Memory B cell (primary cell): Measurements from ENCODE around the gene HAX1.
"Not testable (repeated sequence)": the region's sequence is repeated elsewhere in the genome, so short reads cannot be mapped to it uniquely, and the experiment has no call there.

Experiments used
- ATAC-seq: fragments of 150-1000 bp; cut with Tn5 transposase; 2 replicates; pipeline ENCODE4 v1.10.0; 2021; ENCODE audit warnings: low read depth, mild to moderate bottlenecking, moderate library complexity
- DNase-seq, 2 donors: peaks; one replicate each; pipeline ENCODE4 v3.0.0; 2022; ENCODE audit warnings: low spot score in 2 of 2
- H3K27ac Mint-ChIP-seq: one replicate; pipeline ENCODE4 v1.8.0; 2022; ENCODE audit warnings: mild to moderate bottlenecking, moderate library complexity, mixed read lengths
- H3K27me3 Mint-ChIP-seq: one replicate; pipeline ENCODE4 v1.8.0; 2022; ENCODE audit warnings: mixed read lengths
- H3K36me3 Mint-ChIP-seq: one replicate; pipeline ENCODE4 v1.8.0; 2022; ENCODE audit warnings: mild to moderate bottlenecking, mixed read lengths
- H3K4me1 Mint-ChIP-seq: one replicate; pipeline ENCODE4 v1.8.0; 2022; ENCODE audit warnings: mixed read lengths
- H3K4me3 Mint-ChIP-seq: one replicate; pipeline ENCODE4 v1.8.0; 2022; ENCODE audit warnings: mild to moderate bottlenecking, moderate library complexity, mixed read lengths
- H3K9me3 Mint-ChIP-seq: one replicate; pipeline ENCODE4 v1.8.0; 2022; ENCODE audit warnings: mixed read lengths

The HAX1 gene

GRCh38 chr1:154306151-154306550 is 33.7 kb downstream of the HAX1 start:
- no peaks in the 10 kb centered on the region for H3K9me3 Mint-ChIP-seq
- no peaks in the 10 kb centered on the region for H3K4me1 Mint-ChIP-seq
- DNase-seq, result no peak
- ATAC-seq, result no peak
- H3K36me3 Mint-ChIP-seq, result no peaks in the 10 kb centered on the region
- H3K27ac Mint-ChIP-seq, result no peak overlapping the region
- no peak overlapping the region for H3K4me3 Mint-ChIP-seq
- H3K27me3 Mint-ChIP-seq, result no peaks in the 10 kb centered on the region

- not testable (repeated sequence) for H3K4me3 Mint-ChIP-seq, ATAC-seq, H3K4me1 Mint-ChIP-seq
These were observed 35.3 kb downstream of the HAX1 start for GRCh38 chr1:154307670-154308270.

GRCh38 chr1:154309136-154309535 is 36.7 kb downstream of the HAX1 start:
- not testable (repeated sequence) for ATAC-seq, H3K4me3 Mint-ChIP-seq, H3K27ac Mint-ChIP-seq, H3K27me3 Mint-ChIP-seq, H3K36me3 Mint-ChIP-seq, H3K4me1 Mint-ChIP-seq, DNase-seq, H3K9me3 Mint-ChIP-seq

More at GRCh38 chr1:154307670-154308270, 35.3 kb downstream of the HAX1 start:
- H3K27ac Mint-ChIP-seq, H3K27me3 Mint-ChIP-seq, H3K9me3 Mint-ChIP-seq, H3K36me3 Mint-ChIP-seq, DNase-seq: not testable (repeated sequence)

GRCh38 chr1:154312229-154313065 is 40.0 kb downstream of the HAX1 start:
- H3K4me1 Mint-ChIP-seq, ATAC-seq, H3K4me3 Mint-ChIP-seq, DNase-seq, H3K27me3 Mint-ChIP-seq, H3K9me3 Mint-ChIP-seq, H3K27ac Mint-ChIP-seq, H3K36me3 Mint-ChIP-seq: not testable (repeated sequence)

GRCh38 chr1:154313066-154313356 is 40.6 kb downstream of the HAX1 start:
- H3K27me3 Mint-ChIP-seq, result peaks cover 4% of the 10 kb centered on the region
- DNase-seq (no peak), ATAC-seq (no peak)
- no peak overlapping the region for H3K4me3 Mint-ChIP-seq
- no peak overlapping the region for H3K27ac Mint-ChIP-seq
- H3K36me3 Mint-ChIP-seq, result peaks cover 1% of the 10 kb centered on the region
- no peaks in the 10 kb centered on the region for H3K4me1 Mint-ChIP-seq
- H3K9me3 Mint-ChIP-seq, result peaks cover 2% of the 10 kb centered on the region

GRCh38 chr1:154314226-154314625 is 41.8 kb downstream of the HAX1 start:
- ATAC-seq, DNase-seq, H3K9me3 Mint-ChIP-seq, H3K4me3 Mint-ChIP-seq, H3K27ac Mint-ChIP-seq, H3K4me1 Mint-ChIP-seq, H3K27me3 Mint-ChIP-seq, H3K36me3 Mint-ChIP-seq: not testable (repeated sequence)

- ATAC-seq (no peak), DNase-seq (no peak)
- Mint-ChIP-seq H3K9me3 (peaks cover 2% of the 10 kb centered on the region), H3K4me1 (no peaks in the 10 kb centered on the region), H3K36me3 (peaks cover 1% of the 10 kb centered on the region), H3K27ac (no peak overlapping the region), H3K4me3 (no peak overlapping the region), H3K27me3 (peaks cover 10% of the 10 kb centered on the region)
These were observed 44.3 kb downstream of the HAX1 start for GRCh38 chr1:154316704-154317103.

GRCh38 chr1:154318386-154318785 is 46.0 kb downstream of the HAX1 start:
- no peak for ATAC-seq
- no peaks in the 10 kb centered on the region for H3K4me1 Mint-ChIP-seq
- H3K27ac Mint-ChIP-seq, result no peak overlapping the region
- peaks cover 10% of the 10 kb centered on the region for H3K27me3 Mint-ChIP-seq
- no peak overlapping the region for H3K4me3 Mint-ChIP-seq
- no peaks in the 10 kb centered on the region for H3K36me3 Mint-ChIP-seq
- peaks cover 2% of the 10 kb centered on the region for H3K9me3 Mint-ChIP-seq
- no peak for DNase-seq

GRCh38 chr1:154320882-154321608 is 48.6 kb downstream of the HAX1 start, which contains the start of gene AQP10:
Gene AQP10, plus strand, starts transcription at chr1:154321093. Its CDS starts 63 bp downstream, at chr1:154321156.
- DNase-seq (no peak), ATAC-seq (no peak)
- no peak within 1 kb of the TSS for H3K27ac Mint-ChIP-seq
- peaks cover 5% of the 10 kb centered on the region for H3K4me1 Mint-ChIP-seq
- H3K4me3 Mint-ChIP-seq, result no peak within 1 kb of the TSS
- peaks cover 2% of the 10 kb centered on the region for H3K9me3 Mint-ChIP-seq
- no peaks in the 10 kb centered on the region for H3K36me3 Mint-ChIP-seq
- peaks cover 9% of the 10 kb centered on the region for H3K27me3 Mint-ChIP-seq

GRCh38 chr1:154321609-154321934 is 49.1 kb downstream of the HAX1 start:
- H3K36me3 Mint-ChIP-seq, H3K9me3 Mint-ChIP-seq, H3K27me3 Mint-ChIP-seq, H3K4me3 Mint-ChIP-seq, DNase-seq, H3K27ac Mint-ChIP-seq, ATAC-seq: not testable (repeated sequence)
- H3K4me1 Mint-ChIP-seq, result peaks cover 11% of the 10 kb centered on the region

GRCh38 chr1:154323493-154323892 is 51.1 kb downstream of the HAX1 start:
- no peaks in the 10 kb centered on the region for H3K9me3 Mint-ChIP-seq
- no peak overlapping the region for H3K4me3 Mint-ChIP-seq
- H3K4me1 Mint-ChIP-seq, result peaks cover 25% of the 10 kb centered on the region
- ATAC-seq (no peak), DNase-seq (no peak)
- no peaks in the 10 kb centered on the region for H3K36me3 Mint-ChIP-seq
- no peak overlapping the region for H3K27ac Mint-ChIP-seq
- peaks cover 6% of the 10 kb centered on the region for H3K27me3 Mint-ChIP-seq

GRCh38 chr1:154324241-154324640 is 51.8 kb downstream of the HAX1 start:
- peaks cover 28% of the 10 kb centered on the region for H3K4me1 Mint-ChIP-seq
- DNase-seq, result no peak
- H3K27me3 Mint-ChIP-seq, result peaks cover 6% of the 10 kb centered on the region
- peak overlapping the region; percentile 92 for H3K27ac Mint-ChIP-seq
- ATAC-seq, result no peak
- H3K4me3 Mint-ChIP-seq, result peak overlapping the region; percentile 90
- H3K9me3 Mint-ChIP-seq, result no peaks in the 10 kb centered on the region
- H3K36me3 Mint-ChIP-seq, result no peaks in the 10 kb centered on the region

- Mint-ChIP-seq H3K9me3 (no peaks in the 10 kb centered on the region), H3K4me1 (peaks cover 35% of the 10 kb centered on the region), H3K27me3 (peaks cover 6% of the 10 kb centered on the region), H3K36me3 (no peaks in the 10 kb centered on the region), H3K4me3 (peak within 1 kb of the TSS; percentile 90), H3K27ac (peak within 1 kb of the TSS; percentile 92)
- DNase-seq (peak; percentile 84 to 85), ATAC-seq (peak; percentile 52)
These were observed 52.5 kb downstream of the HAX1 start, which contains the start of gene ATP8B2 for GRCh38 chr1:154324669-154325582. Gene ATP8B2, plus strand, starts transcription at chr1:154325525. Its CDS starts 2,617 bp downstream, at chr1:154328142.
